Colon (tissue), 2 donors: ENCODE results near the gene TFIP11.
"Not testable (repeated sequence)": the region's sequence is repeated elsewhere in the genome, so short reads cannot be mapped to it uniquely, and the experiment has no call there.

Experiments used
- FAIRE-seq: peaks from 2 replicates; lab custom pipeline; 2012; peaks lifted over from hg19 to GRCh38; lab: Jason Lieb, UNC
- donor health status: control.
- donor health status: control.

Gene TFIP11

DNA sequence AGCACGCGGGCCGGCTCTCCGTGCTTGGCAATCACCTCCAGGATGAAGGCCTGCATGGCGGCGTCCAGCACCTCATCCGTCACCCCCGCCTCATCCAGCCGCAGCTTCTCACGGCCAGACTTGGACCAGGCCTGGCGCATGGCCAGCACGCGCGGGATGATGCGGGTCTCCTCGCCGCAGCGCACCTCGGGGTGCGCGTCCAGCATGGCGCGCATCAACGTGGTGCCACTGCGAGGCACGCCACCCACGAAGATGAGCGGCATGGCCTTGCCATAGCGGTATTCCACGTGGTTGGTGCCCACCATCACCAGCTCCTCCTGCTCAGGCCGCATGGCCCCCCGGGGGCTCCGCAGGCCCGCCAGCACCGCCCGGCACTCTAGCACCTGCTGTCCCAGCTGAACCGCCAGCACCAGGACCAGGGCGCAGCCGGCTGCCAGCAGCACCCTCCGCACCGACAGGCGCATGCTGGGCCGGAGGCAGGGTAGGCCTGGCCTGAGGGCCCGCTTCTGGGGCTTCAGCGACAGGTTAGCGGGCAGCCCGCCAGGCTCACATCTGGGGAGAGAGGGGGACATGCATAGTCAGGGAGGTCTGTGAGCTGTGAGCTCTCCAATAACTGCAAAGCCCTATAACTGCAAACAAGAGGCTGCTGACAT is 29.0 kb upstream of the TFIP11 start:
- FAIRE-seq, result no peak

DNA sequence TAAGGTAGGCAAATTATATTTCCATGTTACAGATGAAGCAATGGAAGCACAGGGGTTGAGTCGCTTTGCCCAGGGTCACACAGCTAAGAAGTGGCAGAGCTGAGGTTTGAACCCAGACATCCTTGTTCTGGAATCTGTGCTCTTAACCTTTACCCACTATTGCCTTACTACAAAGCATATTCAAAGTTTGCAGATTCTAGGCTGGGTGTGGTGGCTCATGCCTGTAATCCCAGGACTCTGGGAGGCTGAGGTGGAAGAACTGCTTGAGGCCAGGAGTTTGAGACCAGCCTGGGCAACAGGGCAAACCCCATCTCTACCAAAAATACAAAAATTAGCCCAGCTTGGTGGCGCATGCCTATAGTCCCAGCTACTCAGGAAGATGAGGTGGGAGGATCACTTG is 27.8 kb upstream of the TFIP11 start:
- FAIRE-seq, result no peak

DNA sequence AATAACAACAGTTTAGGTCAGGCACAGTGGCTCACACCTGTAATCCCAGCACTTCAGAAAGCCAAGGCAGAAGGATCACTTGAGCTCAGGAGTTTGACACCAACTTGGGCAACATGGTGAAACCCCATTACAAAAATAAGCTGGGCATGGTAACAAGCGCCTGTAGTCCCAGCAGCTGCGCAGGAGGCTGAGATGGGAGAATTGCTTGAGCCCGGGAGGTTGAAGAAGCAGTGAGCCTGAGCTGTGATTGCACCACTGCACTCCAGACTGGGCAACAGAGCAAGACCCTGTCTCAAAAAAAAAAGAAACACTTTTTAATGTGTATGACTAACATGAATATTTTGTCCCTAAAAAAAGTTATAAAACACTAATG is 24.5 kb upstream of the TFIP11 start:
- no peak for FAIRE-seq

DNA sequence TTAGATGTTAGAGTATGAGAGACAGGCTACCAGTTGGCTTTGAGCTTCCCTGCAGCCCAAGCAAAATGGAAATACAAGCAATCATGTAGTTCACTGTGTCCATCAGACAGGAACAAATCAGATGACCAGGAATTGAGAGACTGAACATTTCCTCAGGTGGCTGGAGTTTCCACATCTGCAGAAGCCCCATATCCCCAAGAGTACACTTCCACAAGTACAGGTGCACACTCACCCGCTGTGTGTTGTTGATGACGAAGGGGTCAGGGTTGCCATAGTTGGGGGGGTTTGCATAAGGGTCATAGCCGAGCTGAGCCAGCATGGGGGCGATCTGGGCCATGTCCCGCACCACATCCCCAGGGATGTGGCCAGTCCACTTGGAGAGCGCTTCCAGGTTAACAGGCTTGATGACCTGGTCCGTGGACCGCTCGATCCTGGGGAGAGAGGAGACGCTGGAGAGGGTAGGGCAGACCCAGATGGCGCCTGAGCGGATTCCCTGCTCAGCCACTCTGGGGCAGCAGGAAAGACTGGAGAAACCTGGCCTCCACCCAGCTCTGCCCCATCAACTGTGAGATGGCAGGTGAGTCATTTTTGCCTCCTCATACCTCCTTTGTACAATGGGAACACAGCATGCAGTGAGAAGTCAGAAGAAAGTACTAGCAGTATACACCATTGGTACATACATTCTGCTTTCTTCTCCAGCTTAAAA is 23.9 kb upstream of the TFIP11 start:
- no peak for FAIRE-seq

DNA sequence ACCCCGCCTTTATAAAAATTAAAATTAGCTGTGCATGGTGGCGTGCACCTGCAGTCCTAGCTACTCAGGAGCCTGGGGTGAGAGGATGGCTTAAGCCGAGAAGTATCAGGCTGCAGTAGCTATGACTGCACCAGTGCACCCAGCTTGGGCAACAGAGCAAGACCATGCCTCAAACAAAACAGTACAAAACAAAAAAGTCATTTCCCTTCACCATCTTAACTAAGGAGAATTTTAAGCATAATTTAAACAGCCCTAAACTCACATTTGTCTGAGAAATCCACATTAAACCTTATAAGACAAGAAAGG is 23.3 kb upstream of the TFIP11 start:
- no peak for FAIRE-seq

DNA sequence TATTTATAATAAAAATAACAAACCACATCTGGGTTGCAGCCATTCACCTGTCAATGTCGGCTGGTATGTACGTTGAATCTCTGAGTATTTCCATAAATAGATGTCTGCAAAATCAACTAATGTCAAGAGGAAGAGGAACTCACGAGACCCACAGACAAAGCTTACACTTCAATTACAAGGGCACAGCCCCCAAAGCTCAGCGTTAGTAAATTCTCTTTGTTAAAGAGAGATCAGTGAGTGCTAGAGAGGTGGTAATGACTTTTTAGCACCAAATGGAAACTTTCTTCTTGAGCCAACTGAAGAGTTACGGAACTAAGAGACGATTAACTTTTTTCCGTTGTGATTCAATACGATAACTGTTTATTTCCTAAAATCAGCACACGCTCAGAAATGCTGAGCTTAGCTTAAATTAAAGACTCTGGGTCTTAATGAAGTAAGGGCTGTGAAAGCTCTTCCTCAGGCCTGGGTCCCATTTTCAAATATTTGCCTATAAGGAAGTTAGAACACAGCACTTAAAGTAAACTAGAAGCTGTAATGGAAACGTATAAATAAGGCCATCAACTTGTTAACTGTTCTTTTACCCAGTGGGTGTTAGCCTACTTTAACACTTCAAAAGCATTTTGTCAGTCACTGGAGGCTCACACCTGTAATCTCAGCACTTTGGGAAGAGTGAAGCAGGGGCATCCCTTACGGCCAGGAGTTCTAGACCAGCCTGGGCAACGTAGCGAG is 22.8 kb upstream of the TFIP11 start:
- FAIRE-seq, result no peak

DNA sequence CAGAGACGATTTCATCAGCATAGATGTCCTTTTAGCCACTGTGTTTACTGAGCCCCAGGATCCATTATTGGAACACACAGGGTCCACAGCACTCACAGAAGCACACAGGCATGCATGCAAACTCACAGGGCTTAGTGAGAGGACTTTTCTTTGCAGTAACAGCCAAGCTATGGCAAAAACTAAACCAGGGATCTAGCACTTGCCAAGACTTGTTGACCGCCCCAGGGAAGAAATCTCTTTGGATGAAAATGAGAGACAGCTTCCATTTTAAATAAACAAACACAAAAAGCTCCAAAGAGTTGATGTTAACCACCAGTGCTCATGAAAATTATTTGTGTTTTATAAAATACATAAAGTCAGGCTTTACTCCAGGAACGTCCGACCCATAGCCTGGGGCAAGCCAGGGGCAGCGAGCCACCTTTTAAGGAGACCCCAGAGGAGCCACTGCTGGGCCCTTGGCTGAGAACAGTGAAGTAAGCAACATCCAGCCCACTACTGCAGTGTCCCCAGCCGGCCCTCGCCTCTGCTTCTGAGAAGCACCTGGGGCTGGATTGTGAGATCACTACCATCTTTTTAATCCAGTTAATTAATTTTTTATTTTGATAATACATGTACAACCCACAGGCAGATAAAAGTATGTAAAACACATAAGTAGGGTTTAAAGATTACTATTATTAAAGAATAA is 22.0 kb upstream of the TFIP11 start:
- FAIRE-seq, result no peak

DNA sequence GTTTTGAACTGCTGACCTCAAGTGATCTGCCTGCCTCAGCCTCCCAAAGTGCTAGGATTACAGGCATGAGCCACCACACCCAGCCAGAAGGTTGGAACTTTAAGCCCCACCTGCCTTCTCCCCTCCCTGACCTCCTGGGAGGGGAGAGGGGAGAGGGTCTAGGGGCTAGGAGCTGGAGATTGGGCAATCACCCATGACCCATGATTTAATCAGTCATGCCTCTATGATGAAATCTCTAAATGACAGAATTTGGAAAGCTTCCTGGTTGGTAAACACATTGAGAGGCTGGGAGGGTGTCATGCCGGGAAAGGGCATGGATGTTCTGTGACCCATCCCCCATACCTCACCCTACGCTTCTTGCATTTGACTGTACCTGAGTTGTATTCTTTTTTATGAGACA is 17.1 kb upstream of the TFIP11 start:
- FAIRE-seq, result no peak

DNA sequence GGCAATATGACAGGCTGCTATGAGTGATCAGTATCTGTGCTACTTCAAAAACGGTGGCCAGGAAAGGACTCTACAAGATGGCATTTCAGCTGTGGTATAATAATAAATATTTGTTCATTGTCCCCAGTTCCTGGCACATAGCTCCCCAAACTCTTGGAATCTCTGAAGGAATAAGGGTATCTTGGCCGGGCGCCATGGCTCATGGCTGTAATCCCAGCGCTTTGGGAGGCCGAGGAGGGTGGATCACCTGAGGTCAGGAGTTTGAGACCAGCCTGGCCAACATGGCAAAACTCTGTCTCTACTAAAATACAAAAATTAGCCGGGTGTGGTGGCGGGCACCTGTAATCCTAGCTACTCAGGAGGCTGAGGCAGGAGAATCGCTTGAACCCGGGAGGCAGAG is 16.2 kb upstream of the TFIP11 start:
- not testable (repeated sequence) for FAIRE-seq

DNA sequence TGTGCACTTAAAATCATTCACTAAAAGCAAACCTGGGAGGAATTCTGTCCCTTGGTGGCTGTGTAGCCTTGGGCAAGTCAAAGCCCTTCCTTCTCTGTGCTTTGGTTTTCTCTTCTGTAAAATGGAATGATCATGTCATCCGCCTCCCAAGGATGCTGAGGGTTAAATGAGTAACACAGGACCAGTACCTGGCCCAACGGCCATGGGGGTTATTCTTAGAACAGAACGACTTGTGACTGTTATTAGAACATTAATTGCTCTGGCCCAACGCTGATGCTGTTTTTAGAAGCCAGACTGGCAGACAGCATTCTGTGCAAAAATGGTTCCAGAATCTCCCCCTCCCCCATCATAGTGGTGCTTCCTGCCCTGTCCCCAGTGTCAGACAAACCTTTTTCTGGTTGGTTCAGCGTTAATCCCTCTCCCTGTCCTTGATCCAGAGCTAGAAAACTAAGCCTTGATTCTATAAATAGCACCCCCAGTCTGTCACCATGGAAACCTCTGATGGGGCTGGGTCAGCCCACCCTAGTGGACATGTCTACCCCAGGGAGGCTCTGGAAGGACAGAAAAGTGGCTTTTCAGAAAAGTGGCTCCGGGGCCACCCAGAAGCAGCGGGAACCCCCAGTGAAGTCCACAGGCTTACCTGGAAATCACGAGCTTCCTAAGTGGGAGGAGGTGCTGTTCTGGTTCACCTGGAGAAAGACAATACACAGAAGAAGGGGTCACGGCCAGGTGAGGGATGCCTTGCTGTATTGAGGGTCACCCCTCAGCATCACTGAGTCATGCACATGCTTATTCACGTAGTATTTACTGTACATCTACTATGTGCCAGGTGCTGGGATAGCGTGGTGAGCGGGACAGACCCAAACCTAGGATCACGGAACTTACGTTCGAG is 15.5 kb upstream of the TFIP11 start:
- no peak for FAIRE-seq

DNA sequence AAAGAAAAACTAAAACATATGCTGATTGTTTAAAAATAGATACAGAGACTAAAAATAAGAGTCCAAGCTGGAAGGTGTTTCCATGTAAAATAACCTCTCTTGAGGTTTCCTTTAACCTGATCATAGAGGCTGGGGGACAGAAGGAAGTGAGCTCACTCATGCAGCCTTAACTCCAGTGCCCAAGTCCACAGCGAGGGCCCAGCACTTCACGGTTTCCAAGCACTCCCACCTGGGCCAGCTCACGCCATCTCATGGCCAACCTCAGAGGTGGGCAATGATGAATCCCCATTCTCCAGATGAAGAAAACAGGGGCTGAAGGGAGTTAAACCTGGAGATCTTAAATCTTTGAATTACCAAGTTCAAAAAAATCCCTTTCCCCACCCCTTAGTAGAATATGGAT is 14.9 kb upstream of the TFIP11 start:
- FAIRE-seq, result no peak

DNA sequence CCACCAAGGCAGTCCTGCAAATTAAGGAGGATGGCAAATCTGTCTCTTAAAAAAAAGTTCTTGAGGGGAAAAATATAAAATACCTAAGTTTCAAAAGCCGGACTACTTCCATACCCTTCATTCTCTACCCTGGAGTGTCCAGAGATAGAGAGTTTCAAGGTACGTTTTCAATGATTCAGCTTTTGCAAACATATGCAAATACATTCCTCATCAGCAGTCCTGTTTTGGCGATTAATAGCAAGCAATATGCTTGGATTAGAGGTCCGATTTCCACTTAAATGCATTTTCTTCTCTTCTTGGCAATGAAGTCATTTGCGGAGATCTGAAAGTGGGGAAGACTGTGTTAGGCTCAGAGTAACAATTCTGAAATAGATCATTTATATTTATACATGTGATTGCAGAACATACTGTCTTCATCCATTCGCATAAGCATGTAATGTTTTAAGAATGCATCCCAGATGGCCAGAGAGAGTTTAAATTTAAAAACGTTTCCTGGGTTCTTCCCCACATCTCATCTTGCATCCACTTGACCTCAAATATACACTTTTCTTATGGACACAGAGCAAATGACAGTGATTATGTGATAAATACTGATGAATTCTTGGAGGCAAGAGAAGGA is 13.8 kb upstream of the TFIP11 start:
- FAIRE-seq, result no peak

DNA sequence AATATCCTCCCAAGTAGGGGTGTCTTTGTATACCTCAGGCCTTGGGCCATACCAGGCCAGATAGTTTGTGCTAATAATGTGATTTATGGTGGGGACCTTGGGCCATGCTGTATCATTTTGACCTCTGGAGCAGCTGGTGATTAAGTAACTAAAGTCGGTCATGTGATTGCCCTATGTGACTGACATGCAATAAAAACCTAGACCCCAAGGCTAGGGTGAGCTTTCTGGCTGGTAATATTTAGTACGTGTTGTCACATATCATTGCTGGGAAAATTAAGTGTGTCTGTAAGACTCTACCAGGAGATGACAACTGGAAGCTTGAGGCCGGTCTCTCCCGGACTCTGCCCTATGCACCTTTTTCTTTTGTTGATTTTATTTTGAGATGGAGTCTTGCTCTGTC is 12.6 kb upstream of the TFIP11 start:
- FAIRE-seq, result no peak

DNA sequence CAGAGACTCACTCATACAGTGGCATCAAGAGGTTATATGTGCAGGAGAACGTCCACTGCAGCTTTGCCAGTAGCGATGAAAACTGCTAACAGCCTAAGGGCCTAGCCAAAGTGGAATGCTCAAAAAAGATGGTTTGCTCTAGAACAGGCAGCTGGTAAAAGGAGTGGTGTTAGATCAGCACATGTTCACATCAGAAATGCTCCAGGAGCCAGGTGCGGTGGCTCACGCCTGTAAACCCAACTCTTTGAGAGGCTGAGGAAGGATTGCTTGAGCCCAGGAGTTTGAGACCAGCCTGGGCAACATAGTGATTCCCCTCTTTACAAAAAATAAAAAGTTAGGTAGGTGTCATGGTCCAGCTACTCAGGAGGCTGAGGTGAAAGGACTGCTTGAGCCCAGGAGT is 10.3 kb upstream of the TFIP11 start:
- FAIRE-seq, result no peak

DNA sequence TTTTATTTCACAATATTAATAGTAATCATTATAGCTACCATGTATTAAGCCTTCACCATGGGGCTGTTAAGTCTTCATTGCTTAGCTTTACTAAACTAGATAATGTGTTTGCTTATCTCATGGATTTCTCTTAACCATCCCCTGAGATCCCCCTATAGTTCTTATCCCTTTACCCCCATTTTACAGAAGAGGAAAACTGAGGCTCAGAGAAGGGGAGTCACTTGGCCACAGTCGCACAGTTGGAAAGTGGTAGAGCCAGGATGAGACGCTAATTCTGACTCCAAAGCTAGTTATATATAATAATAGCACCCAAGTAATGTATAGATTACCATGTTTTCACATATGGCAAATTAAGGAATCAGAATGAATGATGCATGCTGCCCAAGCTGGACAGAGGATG is 9.7 kb upstream of the TFIP11 start:
- no peak for FAIRE-seq

DNA sequence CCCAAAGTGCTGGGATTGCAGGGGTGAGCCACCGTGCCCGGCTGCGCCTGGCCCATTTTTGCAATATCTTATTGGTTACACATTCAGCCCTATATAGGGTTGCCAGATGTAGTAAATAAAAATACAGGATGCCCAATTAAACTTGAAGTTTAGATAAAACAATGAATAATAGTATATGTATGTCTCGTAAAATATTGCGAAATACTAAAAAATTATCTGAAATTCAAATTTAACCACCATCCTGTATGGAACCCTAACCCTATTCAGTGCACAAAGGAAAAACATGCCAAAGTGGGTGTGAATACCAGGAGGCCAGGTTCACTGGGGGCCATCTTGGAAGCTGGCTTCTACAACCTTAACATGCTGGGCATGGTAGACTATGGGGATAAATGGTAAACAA is 5.2 kb upstream of the TFIP11 start:
- no peak for FAIRE-seq

DNA sequence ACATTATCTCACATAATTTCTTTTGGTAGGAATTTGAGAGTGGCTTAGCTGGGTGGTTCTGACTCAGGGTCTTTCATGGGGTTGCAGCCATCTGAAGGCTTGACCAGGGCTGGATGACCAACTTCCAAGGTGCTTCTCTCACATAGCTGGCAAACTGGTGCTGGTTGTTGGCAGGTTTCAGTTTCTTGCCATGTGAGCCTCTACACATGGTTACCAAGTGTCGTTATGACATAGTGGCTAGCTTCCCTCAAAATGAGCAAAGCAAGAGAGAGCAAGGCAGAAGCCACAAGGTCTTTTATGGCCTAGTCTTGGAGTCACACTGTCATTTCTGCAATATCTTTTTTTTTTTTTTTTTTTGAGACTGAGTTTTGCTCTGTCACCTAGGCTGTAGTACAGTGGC is 4.2 kb upstream of the TFIP11 start:
- no peak for FAIRE-seq

DNA sequence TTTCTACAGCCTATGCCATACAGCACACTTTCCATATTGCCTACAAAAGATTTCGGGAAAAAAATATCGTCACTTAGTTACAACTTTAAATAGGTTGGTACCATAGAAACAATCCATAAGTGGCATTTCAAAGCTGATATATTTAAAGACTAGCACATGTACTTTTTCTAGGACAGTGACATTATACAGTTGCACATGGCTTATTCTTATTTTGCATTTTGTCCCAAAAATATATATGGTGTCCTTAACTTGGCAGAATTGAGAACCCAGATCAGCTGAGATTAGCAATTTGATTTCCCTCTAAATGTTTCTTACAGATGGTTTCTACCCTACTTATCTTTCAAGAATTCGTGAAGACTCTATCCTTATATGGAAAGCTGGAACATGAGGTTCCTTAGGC is 3.7 kb upstream of the TFIP11 start:
- no peak for FAIRE-seq

DNA sequence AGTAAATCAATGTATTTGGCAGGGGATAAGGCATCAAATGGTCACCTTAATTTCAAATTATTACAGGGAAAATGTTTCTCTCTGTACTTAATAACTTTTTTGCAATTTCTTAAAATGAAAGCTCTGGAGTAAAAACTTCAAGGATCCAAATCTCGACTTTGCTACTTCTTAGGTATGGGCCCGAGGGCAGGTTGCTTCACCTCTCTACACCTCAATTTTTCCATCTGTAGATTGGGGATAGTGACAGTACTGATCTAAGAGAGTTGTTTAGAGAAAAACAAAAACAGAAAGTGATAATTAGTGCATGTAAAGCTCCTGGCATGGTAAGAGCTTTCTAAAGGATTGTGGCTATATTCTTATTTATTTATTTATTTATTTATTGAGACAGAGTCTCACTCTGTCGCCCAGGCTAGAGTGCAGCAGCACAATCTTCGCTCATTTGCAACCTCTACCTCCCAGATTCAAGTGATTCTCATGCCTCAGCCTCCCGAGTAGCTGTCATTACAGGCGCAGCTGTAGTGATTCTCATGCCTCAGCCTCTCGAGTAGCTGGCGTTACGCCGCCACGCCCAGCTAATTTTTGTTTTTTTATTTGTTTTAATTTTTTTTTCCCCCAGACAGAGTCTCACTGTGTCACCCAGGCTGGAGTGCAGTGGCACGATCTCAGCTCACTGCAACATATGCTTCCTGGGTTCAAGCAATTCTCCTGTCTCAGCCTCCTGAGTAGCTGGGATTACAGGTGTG is 2.3 kb upstream of the TFIP11 start:
- no peak for FAIRE-seq

DNA sequence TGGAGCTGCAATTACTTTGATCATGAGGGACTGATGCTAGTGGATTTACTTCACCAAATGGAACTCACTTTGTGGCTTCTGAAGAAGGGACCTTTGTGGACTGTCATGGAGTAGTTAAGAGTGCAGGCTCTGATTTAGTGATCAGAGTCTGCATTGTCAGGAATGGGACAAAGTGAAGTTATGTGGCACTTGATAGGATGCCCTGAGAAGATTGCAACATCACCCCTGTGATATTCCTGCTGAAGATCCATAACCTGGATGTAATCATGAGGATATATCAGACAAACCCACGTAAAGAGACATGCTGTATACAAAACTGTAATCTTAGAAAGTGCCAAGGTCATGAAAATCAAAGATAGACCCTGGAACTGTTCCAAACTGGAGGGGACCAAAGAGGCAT is 1.6 kb upstream of the TFIP11 start:
- no peak for FAIRE-seq

DNA sequence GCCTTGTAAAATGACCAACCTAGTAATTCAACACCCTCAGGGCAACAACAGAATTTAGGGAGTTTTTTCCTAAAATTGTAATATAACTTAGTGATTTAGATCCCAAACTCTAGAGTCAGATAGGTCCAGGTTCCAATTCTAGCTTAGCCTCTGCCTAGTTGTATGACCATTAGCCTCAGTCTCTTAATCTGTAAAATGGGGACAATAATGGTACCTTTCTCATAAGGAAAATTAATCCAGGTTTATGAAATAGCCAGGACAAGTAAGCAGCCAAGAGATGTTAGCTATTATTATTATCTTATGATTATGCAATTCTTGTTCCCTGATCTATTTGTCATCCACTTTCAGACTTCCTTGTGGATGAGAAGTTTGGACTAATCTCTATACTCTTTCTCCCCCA is 4.1 kb downstream of the TFIP11 start:
- no peak for FAIRE-seq
